NAMALWA (cell line): Measurements from ENCODE around the gene RUNDC3A.

Experiments
- DNase-seq: peaks from one replicate; pipeline ENCODE4 v3.0.0-alpha.2; 2015; ENCODE audit warnings: low spot score

RUNDC3A gene

DNA sequence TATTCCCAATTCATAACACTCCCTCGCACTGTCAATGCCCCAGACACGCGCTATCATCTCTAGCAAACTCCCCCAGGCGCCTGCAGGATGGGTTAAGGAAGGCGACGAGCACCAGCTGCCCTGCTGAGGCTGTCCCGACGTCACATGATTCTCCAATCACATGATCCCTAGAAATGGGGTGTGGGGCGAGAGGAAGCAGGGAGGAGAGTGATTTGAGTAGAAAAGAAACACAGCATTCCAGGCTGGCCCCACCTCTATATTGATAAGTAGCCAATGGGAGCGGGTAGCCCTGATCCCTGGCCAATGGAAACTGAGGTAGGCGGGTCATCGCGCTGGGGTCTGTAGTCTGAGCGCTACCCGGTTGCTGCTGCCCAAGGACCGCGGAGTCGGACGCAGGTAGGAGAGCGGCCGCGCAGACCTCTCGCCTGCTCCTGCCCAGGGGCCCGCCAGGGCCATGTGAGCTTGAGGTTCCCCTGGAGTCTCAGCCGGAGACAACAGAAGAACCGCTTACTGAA lies 36.6 kb downstream of the RUNDC3A start, which contains the start of gene GRN:
GRN (plus strand) TSS at position 364 of the 515 bp plus-strand sequence. CDS start 3,863 bp downstream, outside the sequence.
- peak; percentile 95 for DNase-seq

DNA sequence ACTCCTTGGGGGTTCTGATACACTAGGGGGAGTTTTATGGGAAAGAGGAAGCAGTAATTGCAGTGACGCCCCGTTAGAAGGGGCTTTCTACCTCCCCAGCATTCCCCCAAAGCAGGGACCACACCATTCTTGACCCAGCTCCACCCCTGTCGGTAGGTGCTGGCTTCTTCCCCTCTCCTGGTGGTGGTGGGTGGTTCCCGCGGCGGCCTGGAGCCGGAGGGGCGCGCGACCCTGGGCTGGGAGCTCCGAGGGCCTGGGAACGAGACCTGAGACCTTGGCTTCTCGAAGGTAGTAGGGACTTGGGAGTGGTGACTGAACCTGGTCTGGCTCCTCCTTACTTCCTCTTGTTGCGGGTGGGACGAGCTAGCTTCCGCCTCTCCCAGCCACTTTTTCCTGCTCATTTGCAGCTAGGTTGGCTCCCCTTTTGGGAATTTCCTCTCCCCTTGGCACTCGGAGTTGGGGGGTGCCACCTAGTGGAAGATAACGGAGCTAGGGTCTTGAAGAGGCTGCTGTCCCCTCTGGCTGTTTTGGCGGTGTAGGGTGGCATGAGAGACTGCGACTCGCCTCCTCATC lies 37.1 kb downstream of the RUNDC3A start:
- peak; percentile 82 for DNase-seq

DNA sequence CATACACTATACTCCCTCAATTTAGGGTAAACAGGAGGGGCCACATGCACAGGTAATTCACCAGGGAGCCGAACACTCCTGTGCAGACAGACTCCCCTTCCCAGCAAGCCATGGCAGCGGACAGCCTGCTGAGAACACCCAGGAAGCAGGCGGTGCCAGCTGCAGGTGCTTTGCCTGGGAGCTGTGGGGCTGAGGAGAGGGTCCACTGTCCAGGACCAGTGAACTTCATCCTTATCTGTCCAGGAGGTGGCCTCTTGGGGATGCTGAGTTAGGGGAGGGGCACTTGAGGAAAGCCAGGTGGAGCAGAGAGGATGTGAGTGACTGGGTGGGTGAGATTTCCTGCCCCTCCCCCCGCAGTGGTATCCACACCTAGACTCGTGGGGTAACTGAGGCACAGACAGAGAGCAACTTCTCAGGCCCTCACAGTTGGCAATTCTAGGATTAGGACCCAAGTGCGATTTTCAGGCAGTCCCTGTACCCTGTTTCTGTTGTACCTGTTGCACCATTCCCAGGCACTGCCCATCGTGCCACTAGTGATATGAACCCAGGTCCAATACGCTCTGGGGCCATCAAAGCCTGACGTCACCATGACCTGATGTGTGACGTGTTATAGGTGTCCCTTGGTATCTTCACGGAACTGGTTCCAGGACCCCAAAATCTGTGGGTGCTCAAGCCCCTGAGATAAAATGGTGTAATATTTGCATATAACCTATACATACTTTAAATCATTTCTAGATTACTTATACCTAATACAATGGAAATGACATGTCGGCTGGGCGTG lies 37.9 kb downstream of the RUNDC3A start:
- no peak for DNase-seq

DNA sequence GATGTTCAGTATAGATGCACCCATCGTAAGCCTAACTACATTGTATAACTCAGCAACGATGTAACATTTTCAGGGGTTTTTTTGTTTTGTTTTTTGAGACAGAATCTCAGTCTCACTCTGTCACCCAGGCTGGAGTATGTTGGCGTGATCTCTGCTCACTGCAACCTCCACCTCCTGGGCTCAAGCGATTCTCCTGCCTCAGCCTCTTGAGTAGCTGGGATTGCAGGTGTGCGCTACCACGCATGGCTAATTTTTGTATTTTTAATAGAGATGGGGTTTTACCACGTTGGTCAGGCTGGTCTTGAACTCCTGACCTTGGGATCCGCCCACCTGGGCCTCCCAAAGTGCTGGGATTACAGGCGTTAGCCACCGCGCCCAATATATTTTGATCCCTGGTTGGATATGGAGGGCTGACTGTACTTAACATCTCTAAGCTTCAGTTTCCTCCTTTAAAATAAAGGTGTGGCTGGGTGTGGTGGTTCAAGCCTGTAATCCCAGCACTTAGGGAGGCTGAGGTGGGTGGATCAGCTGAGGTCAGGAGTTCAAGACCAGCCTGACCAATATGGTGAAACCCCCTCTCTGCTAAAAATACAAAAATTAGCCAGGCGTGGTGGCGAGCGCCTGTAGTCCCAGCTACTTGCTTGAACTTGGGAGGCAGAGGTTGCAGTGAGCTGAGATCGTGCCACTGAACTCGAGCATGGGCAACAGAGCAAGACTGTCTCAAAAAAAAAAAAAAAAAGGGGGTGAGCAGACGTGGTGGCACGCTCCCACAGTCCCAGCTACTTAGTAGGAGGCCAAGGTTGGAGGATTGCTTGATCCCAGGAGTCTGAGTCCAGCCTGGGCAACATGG lies 39.0 kb downstream of the RUNDC3A start:
- peak; percentile 64 for DNase-seq

DNA sequence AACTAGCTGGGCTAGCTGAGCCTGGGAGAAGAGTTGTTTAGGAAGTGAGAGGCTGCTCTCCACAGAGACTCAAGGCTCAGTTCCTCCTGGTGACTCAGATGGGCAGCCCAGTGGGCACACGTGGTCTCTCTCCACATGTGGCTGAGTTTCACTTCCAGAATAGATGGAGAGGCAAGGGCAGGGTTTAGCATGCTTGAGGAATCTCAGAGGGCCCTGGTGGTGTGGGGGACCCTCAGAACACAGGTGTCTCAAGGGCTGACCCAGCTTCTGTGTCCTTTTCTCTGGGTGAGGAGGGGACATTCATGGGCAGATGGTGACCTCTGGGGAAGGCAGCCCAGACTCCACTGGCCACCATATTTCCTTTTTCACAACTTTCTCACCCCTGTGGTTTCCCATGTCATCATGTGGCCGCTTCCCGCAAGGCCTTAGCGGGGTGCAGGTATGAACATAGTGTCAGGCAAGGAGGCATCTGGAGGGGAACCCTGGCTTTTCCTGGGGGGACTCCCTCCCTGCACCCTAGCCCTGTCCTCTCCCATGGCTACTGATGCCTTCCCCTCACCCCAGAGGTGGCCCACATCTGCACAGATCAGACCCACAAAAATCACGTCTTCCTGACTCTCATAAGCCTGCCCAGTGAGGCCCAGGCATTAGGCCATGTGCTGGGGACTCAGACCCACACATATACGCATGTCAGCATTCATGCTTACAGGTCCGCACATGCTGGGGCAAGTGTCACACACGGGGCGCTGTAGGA lies 40.0 kb downstream of the RUNDC3A start:
- DNase-seq = peak; percentile 93

DNA sequence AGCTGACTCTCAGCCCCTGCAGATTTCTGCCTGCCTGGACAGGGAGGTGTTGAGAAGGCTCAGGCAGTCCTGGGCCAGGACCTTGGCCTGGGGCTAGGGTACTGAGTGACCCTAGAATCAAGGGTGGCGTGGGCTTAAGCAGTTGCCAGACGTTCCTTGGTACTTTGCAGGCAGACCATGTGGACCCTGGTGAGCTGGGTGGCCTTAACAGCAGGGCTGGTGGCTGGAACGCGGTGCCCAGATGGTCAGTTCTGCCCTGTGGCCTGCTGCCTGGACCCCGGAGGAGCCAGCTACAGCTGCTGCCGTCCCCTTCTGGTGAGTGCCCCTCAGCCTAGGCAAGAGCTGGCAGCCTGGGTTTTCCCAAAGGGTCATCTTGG lies 40.6 kb downstream of the RUNDC3A start:
- DNase-seq = no peak

DNA sequence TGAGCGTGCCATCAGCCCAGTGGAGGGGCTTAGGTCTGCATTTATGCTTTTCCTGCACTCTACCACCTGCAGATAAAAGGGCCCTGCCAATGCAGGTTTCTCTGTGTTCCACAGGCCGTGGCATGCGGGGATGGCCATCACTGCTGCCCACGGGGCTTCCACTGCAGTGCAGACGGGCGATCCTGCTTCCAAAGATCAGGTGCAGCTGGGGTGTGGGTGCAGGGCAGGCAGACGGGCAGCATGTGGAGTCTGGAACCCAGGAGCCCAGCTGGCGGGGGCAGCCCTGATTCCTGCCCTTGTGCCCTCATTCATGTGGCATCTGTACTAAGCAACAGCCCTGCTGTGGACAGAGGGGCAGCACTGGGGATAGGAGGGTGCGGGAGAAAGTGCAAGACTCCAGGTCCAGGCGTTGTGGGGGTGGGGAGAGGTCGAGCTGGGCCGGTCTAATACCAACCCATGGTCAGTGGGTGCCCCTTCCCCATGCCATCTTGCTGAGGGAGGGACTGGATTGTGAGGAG lies 41.2 kb downstream of the RUNDC3A start:
- DNase-seq = no peak

DNA sequence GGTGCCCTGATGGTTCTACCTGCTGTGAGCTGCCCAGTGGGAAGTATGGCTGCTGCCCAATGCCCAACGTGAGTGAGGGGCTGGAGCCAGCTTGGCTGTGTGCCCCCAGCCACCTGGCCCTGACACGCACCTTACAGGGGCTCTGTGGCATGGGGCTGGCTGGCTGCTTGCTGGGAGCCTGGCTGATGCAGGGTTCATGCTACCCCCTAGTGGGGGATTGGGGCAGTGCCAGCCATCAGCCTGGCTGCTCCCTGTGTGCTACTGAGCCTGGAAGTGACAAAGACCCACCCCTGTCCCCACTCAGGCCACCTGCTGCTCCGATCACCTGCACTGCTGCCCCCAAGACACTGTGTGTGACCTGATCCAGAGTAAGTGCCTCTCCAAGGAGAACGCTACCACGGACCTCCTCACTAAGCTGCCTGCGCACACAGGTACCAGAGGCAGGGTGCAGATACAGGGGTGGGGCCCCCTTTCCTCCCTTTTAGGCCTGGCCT lies 42.4 kb downstream of the RUNDC3A start:
- DNase-seq = peak; percentile 85

DNA sequence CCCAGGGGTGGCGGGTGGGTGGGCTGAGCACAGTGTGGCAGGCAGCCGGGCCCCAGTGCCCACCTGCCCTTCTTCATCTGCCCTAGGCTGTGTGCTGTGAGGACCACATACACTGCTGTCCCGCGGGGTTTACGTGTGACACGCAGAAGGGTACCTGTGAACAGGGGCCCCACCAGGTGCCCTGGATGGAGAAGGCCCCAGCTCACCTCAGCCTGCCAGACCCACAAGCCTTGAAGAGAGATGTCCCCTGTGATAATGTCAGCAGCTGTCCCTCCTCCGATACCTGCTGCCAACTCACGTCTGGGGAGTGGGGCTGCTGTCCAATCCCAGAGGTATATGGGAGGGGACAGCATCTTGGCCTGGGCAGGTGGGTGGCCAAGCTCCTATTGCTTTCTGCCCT lies 43.1 kb downstream of the RUNDC3A start:
- no peak for DNase-seq

DNA sequence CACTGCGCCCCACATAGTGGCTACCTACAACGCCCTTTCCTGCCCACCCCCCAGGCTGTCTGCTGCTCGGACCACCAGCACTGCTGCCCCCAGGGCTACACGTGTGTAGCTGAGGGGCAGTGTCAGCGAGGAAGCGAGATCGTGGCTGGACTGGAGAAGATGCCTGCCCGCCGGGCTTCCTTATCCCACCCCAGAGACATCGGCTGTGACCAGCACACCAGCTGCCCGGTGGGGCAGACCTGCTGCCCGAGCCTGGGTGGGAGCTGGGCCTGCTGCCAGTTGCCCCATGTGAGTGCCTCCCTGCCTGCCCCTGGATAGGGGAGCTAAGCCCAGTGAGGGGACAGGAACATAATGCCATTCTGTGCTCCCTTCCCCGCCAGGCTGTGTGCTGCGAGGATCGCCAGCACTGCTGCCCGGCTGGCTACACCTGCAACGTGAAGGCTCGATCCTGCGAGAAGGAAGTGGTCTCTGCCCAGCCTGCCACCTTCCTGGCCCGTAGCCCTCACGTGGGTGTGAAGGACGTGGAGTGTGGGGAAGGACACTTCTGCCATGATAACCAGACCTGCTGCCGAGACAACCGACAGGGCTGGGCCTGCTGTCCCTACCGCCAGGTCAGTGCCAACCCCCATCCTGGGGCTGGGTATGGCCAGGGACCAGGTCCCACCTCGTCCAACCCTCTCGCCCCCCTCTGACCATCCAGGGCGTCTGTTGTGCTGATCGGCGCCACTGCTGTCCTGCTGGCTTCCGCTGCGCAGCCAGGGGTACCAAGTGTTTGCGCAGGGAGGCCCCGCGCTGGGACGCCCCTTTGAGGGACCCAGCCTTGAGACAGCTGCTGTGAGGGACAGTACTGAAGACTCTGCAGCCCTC lies 43.8 kb downstream of the RUNDC3A start:
- DNase-seq = no peak

DNA sequence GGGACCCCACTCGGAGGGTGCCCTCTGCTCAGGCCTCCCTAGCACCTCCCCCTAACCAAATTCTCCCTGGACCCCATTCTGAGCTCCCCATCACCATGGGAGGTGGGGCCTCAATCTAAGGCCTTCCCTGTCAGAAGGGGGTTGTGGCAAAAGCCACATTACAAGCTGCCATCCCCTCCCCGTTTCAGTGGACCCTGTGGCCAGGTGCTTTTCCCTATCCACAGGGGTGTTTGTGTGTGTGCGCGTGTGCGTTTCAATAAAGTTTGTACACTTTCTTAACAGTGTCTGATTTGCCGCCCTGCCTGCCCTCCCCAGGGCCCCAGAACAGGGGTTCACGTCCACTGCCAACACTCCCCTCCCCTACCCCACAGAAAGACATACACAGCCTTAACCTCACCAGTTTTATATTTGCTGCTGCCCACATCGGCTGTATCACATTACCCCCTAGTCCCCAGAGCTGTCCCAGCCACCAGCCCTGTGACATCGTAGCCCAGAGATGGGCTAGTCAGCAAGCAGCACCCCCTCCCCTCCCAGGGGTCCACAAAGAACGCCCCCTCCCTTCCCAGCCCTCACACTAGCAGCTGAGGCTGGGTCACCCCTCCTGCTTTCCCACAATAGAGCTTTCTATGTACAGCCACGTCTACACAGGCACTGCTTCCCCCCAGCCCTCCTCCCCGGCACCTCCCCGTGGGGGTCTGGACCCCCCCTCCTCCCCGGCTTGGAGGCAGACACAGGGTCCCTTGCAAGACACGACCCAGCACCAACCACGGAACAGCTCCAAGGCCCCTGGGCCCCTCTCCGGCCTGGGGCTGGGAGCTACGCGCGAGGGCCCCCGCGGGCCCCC lies 44.6 kb downstream of the RUNDC3A start:
- DNase-seq = no peak

DNA sequence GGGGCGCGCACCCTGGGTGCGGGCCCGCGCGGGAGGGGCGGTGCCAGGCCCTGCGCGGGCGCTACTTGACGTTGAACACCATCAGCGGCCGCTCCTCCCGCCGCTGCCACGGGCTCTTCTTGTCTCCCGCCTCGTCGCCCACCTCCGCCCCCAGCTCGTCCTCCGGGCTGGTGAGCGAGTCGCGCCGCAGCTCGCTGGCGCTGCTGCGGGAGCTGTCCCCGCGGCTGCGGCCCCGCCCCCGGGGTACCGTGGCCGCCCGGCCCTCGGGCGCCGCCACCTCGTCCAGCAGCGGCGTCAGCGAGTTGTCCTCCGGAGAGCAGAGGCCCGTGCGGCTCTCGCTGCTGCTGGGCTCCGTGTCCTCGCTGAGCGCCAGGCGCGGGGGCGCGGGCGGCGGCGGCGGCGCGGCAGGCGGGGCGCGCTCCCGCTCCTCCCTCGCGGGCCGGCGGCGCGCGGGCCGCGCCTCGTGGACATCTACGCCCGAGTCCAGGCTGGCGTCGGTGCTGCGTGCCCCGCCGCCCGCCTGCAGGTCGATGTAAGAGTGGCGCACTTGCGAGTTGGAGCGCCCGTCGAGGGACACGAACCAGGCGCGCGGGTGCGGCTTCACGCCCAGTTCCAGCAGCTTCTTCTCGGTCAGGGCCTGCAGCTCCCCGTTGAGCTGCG lies 45.4 kb downstream of the RUNDC3A start:
- DNase-seq = no peak

DNA sequence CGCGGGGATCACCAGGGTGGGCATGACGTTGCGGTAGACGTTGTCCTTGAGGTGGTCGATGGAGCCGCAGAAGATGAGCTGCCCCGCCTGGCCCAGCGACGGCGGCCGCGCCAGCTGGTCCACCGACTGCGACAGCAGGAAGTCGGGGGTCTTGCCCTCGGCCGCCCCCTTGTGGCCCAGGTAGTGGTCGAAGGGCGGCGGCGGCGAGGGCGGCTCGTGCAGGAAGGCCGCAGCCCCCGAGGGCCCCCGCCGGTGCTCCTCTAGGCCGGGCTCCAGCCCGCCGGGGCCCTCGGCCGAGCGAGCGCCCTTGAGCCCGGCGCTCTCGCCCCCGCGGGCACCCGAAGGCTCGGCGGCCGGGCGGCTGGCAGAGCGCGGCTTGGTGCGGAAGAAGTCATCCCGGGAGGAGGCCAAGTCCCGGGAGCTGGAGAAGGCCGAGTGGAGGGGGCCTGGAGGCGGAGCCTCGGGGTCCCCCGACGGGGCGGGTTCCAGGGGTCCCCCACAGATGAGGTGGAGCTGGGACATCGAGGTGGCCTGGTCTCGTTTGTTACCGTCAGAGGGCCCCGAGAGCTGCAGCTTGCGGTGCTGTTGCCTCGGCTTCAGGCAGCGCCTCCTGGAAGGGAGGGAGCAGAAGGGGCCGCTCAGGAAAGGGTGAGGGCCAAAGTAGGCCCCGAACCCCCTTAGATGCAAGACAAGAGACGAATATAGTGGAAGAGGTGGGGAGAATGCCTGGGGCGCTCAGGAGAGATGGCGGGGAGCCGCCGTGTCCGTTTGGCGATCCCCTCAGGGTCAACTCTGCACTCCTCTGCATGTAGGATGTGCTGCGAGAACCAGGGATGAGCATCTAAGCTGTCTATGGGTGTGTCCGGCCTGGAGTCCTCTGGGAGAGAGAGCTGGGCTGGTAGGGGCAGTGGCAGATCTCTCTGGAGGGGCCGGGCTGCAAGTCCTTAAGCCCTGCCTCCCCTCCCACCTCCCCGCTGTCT lies 46.5 kb downstream of the RUNDC3A start:
- peak; percentile 67 for DNase-seq

DNA sequence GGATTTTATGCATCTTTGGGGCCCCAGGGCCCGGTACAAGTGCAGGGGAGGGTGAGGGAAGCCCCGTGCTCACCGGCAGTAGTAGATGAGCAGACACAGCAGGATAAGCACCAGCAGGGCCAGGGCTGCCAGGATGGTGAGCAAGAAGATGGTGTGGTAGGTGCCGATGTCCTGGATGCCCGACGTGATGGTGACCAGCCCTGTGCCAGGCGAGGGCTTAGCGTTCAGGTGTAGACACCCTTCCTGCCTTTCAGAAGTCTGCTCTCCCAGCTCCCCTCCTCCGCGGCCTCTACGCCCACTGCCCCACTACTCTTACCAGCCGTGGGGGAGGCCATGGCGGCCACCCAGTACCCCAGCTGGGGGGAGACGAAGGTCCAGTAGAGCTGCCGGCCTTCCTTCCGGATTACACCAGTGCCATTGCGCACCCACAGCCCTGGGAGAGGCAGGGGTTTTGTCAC lies 47.3 kb downstream of the RUNDC3A start:
- DNase-seq = no peak

DNA sequence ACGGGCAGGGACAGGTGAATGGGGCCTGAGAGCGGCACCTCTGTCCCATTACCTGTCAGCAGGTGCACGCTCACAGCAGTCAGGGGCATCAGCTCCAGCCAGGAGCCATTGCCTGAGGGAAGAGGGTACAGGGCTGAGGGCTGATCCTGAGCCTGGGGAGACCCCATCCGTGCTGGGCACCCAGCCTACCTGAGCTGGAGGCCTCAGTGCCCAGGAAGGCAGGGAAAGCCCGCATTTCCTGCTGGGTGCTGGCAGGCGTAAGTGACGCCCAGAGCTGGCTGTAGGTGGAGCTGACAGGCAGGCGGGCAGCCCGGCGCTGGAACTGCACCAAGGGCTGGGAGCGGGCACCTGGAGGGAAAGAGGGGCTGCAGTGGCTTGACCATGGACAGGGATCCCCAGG lies 47.8 kb downstream of the RUNDC3A start:
- DNase-seq = no peak

DNA sequence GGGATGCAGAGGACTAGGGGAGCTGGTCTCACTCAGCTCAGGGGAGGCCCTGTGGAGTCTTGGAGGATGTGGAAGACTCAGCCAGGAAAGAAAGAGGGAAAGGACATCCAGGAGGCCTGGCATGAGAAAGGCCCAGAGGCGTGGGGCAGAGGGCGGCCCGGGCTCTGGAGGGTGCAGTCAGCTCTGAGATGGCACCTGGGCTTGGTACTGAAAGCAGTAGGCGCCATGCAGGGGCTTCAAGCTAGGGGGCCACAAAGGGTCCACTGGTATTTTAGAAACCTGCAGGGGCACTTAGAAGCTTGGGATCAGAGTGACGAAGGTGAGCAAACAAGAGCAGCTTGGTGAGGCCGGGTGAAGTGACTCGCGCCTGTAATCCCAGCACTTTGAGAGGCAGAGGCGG lies 49.7 kb downstream of the RUNDC3A start:
- no peak for DNase-seq

DNA sequence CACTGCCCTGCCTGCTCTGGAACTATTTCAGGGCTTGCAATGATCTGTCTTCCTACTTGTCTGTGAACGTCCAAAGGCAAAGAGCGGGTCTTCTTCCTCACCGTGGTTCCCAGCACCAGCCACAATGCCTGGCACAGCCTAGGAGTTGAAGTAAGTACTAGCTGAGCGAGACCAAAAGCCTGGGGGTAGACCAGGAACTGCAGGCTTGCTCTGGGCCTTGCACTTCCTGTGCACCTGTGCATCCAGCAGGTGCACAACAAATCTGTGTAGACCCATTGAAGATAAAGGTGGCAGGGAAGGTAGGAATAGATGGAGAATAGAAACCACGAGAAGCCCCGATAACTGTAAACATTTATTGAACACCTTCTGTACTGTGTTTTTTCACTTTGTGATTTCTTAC lies 50.6 kb downstream of the RUNDC3A start:
- DNase-seq = no peak
